ENCODE results near the gene KBTBD4. TPM values are rescaled to one million over a fixed set of nuclear protein-coding genes. Genes with fewer than 3 reads are reported as not detected.

KBTBD4 gene
- total and polyA plus RNA-seq, 2 of the 13 experiments (the other 11 are each of a cell fraction or from before 2014, with no cell fraction given): 8.5 to 12.8 TPM

- TF ChIP-seq ZNF609 (CRISPR knock-in tag; IDR thresholded peaks at IDR 0.05; ENCODE audit: borderline replicate concordance) (0 out of 2 replicates have a peak, but pooled peaks have one; percentile 11), ZFP36L2 (CRISPR knock-in tag; IDR thresholded peaks at IDR 0.05) (no peak), PITX1 (CRISPR knock-in tag; IDR thresholded peaks at IDR 0.05) (0 out of 2 replicates have a peak, but pooled peaks have one; percentile 25), ZNF180 (CRISPR knock-in tag; IDR thresholded peaks at IDR 0.05; ENCODE audit: borderline replicate concordance, low read depth) (no peak), KLF6 (CRISPR knock-in tag; IDR thresholded peaks at IDR 0.05) (no peak), RAD21 (CRISPR knock-in tag; IDR thresholded peaks at IDR 0.05) (no peak), HMG20B (CRISPR knock-in tag; conservative IDR thresholded peaks at IDR 0.05) (no peak), ZMAT5 (CRISPR knock-in tag; IDR thresholded peaks at IDR 0.05; ENCODE audit: borderline replicate concordance, low read depth) (no peak), SUZ12 (IDR thresholded peaks at IDR 0.05; ENCODE audit: low read depth, low read length) (no peak), MZF1 (CRISPR knock-in tag; IDR thresholded peaks at IDR 0.05; ENCODE audit: borderline replicate concordance) (no peak), MIER3 (CRISPR knock-in tag; IDR thresholded peaks at IDR 0.05; ENCODE audit: borderline replicate concordance) (no peak), ZNF75D (CRISPR knock-in tag; IDR thresholded peaks at IDR 0.05; ENCODE audit: borderline replicate concordance) (no peak), TEAD3 (CRISPR knock-in tag; optimal IDR thresholded peaks at IDR 0.05; ENCODE audit: borderline replicate concordance) (no peak), ZBTB1 (CRISPR knock-in tag; IDR thresholded peaks at IDR 0.05; ENCODE audit: borderline replicate concordance) (no peak), MEIS2 (CRISPR knock-in tag; IDR thresholded peaks at IDR 0.05) (no peak), ZNF580 (CRISPR knock-in tag; IDR thresholded peaks at IDR 0.05; ENCODE audit: borderline replicate concordance, low read depth) (no peak)
- TF ChIP-seq, protein P1, sequence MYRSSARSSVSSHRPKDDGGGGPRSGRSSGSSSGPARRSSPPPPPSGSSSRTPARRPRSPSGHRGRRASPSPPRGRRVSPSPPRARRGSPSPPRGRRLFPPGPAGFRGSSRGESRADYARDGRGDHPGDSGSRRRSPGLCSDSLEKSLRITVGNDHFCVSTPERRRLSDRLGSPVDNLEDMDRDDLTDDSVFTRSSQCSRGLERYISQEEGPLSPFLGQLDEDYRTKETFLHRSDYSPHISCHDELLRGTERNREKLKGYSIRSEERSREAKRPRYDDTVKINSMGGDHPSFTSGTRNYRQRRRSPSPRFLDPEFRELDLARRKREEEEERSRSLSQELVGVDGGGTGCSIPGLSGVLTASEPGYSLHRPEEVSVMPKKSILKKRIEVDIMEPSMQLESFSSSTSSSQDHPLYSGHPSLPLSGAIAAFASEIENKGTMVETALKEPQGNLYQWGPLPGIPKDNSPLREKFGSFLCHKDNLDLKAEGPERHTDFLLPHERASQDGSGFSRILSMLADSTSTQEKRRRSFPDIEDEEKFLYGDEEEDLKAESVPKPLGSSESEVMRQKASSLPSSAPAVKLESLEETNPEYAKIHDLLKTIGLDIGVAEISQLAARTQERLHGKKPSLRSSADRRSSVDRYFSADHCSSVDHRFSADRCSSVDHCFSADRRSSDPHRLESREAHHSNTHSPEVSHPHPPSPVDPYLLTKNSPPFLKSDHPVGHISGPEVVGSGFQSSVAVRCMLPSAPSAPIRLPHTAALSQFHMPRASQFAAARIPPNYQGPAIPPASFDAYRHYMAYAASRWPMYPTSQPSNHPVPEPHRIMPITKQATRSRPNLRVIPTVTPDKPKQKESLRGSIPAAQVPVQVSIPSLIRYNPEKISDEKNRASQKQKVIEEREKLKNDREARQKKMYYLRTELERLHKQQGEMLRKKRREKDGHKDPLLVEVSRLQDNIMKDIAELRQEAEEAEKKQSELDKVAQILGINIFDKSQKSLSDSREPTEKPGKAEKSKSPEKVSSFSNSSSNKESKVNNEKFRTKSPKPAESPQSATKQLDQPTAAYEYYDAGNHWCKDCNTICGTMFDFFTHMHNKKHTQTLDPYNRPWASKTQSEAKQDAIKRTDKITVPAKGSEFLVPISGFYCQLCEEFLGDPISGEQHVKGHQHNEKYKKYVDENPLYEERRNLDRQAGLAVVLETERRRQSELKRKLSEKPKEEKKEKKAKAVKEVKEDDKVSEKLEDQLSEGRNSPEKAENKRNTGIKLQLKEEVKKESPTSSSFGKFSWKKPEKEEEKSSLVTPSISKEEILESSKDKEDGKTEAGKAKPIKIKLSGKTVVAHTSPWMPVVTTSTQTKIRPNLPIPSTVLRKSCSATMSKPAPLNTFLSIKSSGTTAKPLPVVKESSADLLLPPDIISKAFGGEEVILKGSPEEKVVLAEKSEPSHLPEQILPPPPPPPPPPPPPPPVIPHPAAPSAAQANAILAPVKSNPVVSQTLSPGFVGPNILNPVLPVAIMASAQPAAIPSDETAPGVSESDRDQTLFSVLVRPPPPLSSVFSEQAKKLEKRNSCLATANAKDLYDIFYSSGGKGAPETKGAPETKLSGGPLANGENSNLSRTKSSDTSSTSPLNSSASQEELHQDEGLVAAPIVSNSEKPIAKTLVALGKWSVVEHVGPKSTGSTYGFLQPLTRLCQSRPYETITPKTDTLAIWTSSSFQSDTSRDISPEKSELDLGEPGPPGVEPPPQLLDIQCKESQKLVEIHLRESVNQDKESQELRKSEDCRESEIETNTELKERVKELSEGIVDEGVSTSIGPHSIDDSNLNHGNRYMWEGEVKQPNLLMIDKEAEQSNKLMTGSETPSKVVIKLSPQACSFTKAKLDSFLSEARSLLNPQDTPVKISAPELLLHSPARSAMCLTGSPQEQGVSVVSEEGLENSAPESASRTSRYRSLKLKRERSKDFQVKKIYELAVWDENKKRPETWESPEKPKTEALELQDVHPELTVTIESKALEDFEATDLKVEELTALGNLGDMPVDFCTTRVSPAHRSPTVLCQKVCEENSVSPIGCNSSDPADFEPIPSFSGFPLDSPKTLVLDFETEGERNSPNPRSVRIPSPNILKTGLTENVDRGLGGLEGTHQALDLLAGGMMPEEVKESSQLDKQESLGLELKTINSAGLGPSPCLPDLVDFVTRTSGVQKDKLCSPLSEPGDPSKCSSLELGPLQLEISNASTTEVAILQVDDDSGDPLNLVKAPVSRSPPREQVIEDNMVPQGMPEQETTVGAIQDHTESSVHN (CRISPR knock-in tag; IDR thresholded peaks at IDR 0.05): no peak
Observed at GRCh38 chr11:47552056-47552565, 26.7 kb downstream of the KBTBD4 start (continued).
